Ishikawa (cell line): Measurements from ENCODE around the gene GZMB.

Experiments used
- CEBPB ChIP-seq: IDR thresholded peaks from 2 replicates; pipeline ENCODE4 v1.6.1; 2012
- CREB1 ChIP-seq: IDR thresholded peaks from 2 replicates; pipeline ENCODE4 v1.6.1; 2012; ENCODE audit warnings: low read depth
- EGR1 ChIP-seq: IDR thresholded peaks from 2 replicates; pipeline ENCODE4 v1.6.1; 2012
- EP300 ChIP-seq: IDR thresholded peaks from 2 replicates; pipeline ENCODE4 v1.6.1; 2012; ENCODE audit warnings: borderline replicate concordance
- FOXM1 ChIP-seq: IDR thresholded peaks from 2 replicates; pipeline ENCODE4 v1.6.1; 2012; ENCODE audit warnings: low read depth, borderline replicate concordance
- MAX ChIP-seq: IDR thresholded peaks from 2 replicates; pipeline ENCODE4 v1.6.1; 2012
- NFIC ChIP-seq: IDR thresholded peaks from 2 replicates; pipeline ENCODE4 v1.6.1; 2012
- RAD21 ChIP-seq: IDR thresholded peaks from 2 replicates; pipeline ENCODE4 v1.6.1; 2012; ENCODE audit warnings: low read depth
- REST ChIP-seq: IDR thresholded peaks from 2 replicates; pipeline ENCODE4 v1.6.1; 2012; ENCODE audit warnings: low read depth, mild to moderate bottlenecking
- TAF1 ChIP-seq: IDR thresholded peaks from 2 replicates; pipeline ENCODE4 v1.6.1; 2012; ENCODE audit warnings: low read depth, mild to moderate bottlenecking
- TCF12 ChIP-seq: IDR thresholded peaks from 2 replicates; pipeline ENCODE4 v1.6.1; 2012; ENCODE audit warnings: low read depth
- TEAD4 ChIP-seq: IDR thresholded peaks from 2 replicates; pipeline ENCODE4 v1.6.1; 2012
- USF1 ChIP-seq: IDR thresholded peaks from 2 replicates; pipeline ENCODE4 v1.6.1; 2012
- YY1 ChIP-seq: IDR thresholded peaks from 2 replicates; pipeline ENCODE4 v1.6.1; 2012; ENCODE audit warnings: low read depth
- ZBTB7A ChIP-seq: IDR thresholded peaks from 2 replicates; pipeline ENCODE4 v1.6.1; 2012; ENCODE audit warnings: low read depth

The GZMB gene

GRCh38 chr14:24629521-24629920, 4.5 kb downstream of the GZMB start:
- TF ChIP-seq REST: no peak
- no peak for TF ChIP-seq TCF12
- TF ChIP-seq YY1: no peak
- no peak for TF ChIP-seq EP300
- TF ChIP-seq FOXM1: no peak
- no peak for TF ChIP-seq TAF1
- TF ChIP-seq CEBPB: no peak
- no peak for TF ChIP-seq ZBTB7A
- no peak for TF ChIP-seq EGR1
- no peak for TF ChIP-seq USF1
- no peak for TF ChIP-seq NFIC
- TF ChIP-seq MAX: no peak
- TF ChIP-seq TEAD4: no peak
- TF ChIP-seq CREB1: no peak
- TF ChIP-seq RAD21: no peak

GRCh38 chr14:24613747-24614146, 20.2 kb downstream of the GZMB start:
- no peak for TF ChIP-seq EGR1
- no peak for TF ChIP-seq NFIC
- TF ChIP-seq TAF1: no peak
- no peak for TF ChIP-seq TEAD4
- TF ChIP-seq TCF12: no peak
- TF ChIP-seq FOXM1: no peak

- TF ChIP-seq CREB1 (no peak), EP300 (no peak), ZBTB7A (no peak), NFIC (no peak), EGR1 (no peak), YY1 (no peak), USF1 (no peak), CEBPB (no peak), TCF12 (no peak), FOXM1 (no peak), TEAD4 (no peak), RAD21 (no peak), MAX (no peak), REST (no peak), TAF1 (no peak)
These were observed 20.7 kb downstream of the GZMB start for GRCh38 chr14:24613241-24613640.

GRCh38 chr14:24612196-24612595, 21.8 kb downstream of the GZMB start:
- no peak for TF ChIP-seq FOXM1
- no peak for TF ChIP-seq TCF12
- TF ChIP-seq EP300: no peak
- no peak for TF ChIP-seq NFIC
- no peak for TF ChIP-seq RAD21
- no peak for TF ChIP-seq MAX
- no peak for TF ChIP-seq TEAD4
- no peak for TF ChIP-seq EGR1

- TF ChIP-seq ZBTB7A: no peak
- no peak for TF ChIP-seq TCF12
- TF ChIP-seq MAX: no peak
- no peak for TF ChIP-seq RAD21
- no peak for TF ChIP-seq FOXM1
- TF ChIP-seq CREB1: no peak
- no peak for TF ChIP-seq USF1
- no peak for TF ChIP-seq NFIC
- TF ChIP-seq EGR1: no peak
- no peak for TF ChIP-seq YY1
- no peak for TF ChIP-seq CEBPB
These were observed 24.2 kb downstream of the GZMB start, which contains the start of gene GZMH for GRCh38 chr14:24609655-24610344. GZMH (minus strand) TSS chr14:24609685; CDS start chr14:24609613, 72 bp downstream.
